HG02678 (cell line): ENCODE measurements around the gene MTCH1.

Source experiments
- ATAC-seq: cut with Tn5 transposase; IDR thresholded peaks from one replicate; pipeline ENCODE4 v1.9.1; 2021; ENCODE audit warnings: mild to moderate bottlenecking, moderate library complexity; ENCODE audit not compliant: unreplicated experiment

MTCH1 gene

GRCh38 chr6:37018198-37019064, 32.4 kb upstream of the MTCH1 start:
- peak; percentile 92 for ATAC-seq

- ATAC-seq: no peak
Observed at GRCh38 chr6:37017606-37018197, 31.7 kb upstream of the MTCH1 start.

GRCh38 chr6:37016995-37017394, 31.0 kb upstream of the MTCH1 start:
- no peak for ATAC-seq

- ATAC-seq: no peak
Observed at GRCh38 chr6:37015532-37015931, 29.5 kb upstream of the MTCH1 start.

- no peak for ATAC-seq
Observed at GRCh38 chr6:37014667-37015066, 28.7 kb upstream of the MTCH1 start.

- no peak for ATAC-seq
Observed at GRCh38 chr6:37013516-37014491, 27.8 kb upstream of the MTCH1 start.

GRCh38 chr6:37011656-37012378, 25.8 kb upstream of the MTCH1 start:
- ATAC-seq: no peak

- ATAC-seq: no peak
Observed at GRCh38 chr6:37010402-37010892, 24.5 kb upstream of the MTCH1 start.

- no peak for ATAC-seq
Observed at GRCh38 chr6:37008484-37009465, 22.8 kb upstream of the MTCH1 start.

- ATAC-seq: peak; percentile 46
Observed at GRCh38 chr6:37007340-37008043, 21.5 kb upstream of the MTCH1 start.

GRCh38 chr6:37006793-37007339, 20.9 kb upstream of the MTCH1 start:
- no peak for ATAC-seq

GRCh38 chr6:37005827-37006567, 20.0 kb upstream of the MTCH1 start:
- no peak for ATAC-seq

- peak; percentile 58 for ATAC-seq
Observed at GRCh38 chr6:37005061-37005810, 19.2 kb upstream of the MTCH1 start, which contains the start of gene FGD2. Gene FGD2, plus strand, starts transcription at chr6:37005655. Its CDS starts 163 bp downstream, at chr6:37005818.

- no peak for ATAC-seq
Observed at GRCh38 chr6:37004044-37004980, 18.3 kb upstream of the MTCH1 start.

GRCh38 chr6:36999751-37000125, 13.7 kb upstream of the MTCH1 start:
- ATAC-seq: no peak
